Keratinocyte (primary cell): Measurements from ENCODE around the gene TPO. TPM values are rescaled to one million over a fixed set of nuclear protein-coding genes. Genes with fewer than 3 reads are reported as not detected.

Source experiments
- DNase-seq: peaks from one replicate; pipeline ENCODE4 v3.0.0-alpha.2; 2011; ENCODE audit warnings: low read depth, missing footprints, low spot score
- FAIRE-seq: peaks from 2 replicates; lab custom pipeline; 2011; peaks lifted over from hg19 to GRCh38; lab: Jason Lieb, UNC
- H2AFZ ChIP-seq: 2 replicates; pipeline ENCODE4 v1.6.0; 2012; ENCODE audit warnings: low read length, control low read depth, inconsistent platforms; ENCODE audit not compliant: control insufficient read depth
- H3K27ac ChIP-seq: 2 replicates; pipeline ENCODE4 v1.5.1; 2011; ENCODE audit warnings: low read length; ENCODE audit not compliant: control insufficient read depth, insufficient read depth
- H3K27me3 ChIP-seq: 3 replicates; pipeline ENCODE4 v1.6.0; 2011; ENCODE audit warnings: low read length; ENCODE audit not compliant: control insufficient read depth, insufficient read depth; ENCODE audit errors: extremely low read depth
- H3K36me3 ChIP-seq, 2 experiments: 2 replicates in 1 of 2; 3 replicates in 1 of 2; pipeline ENCODE4 v1.5.1; 2011; ENCODE audit warnings: low read length in 2 of 2, mild to moderate bottlenecking in 1 of 2; ENCODE audit not compliant: control insufficient read depth in 2 of 2, insufficient read depth in 2 of 2; ENCODE audit errors: extremely low read depth in 1 of 2
- H3K4me1 ChIP-seq: 3 replicates; pipeline ENCODE4 v1.5.1; 2011; ENCODE audit warnings: low read length; ENCODE audit not compliant: control insufficient read depth, insufficient read depth; ENCODE audit errors: extremely low read depth
- H3K4me2 ChIP-seq: 3 replicates; pipeline ENCODE4 v1.6.0; 2011; ENCODE audit warnings: low read depth, low read length; ENCODE audit not compliant: control insufficient read depth, insufficient read depth; ENCODE audit errors: extremely low read depth
- H3K4me3 ChIP-seq, 3 experiments: fragments of 200-600 bp in 1 of 3; sonication (generic) in 1 of 3; 2 replicates in 2 of 3; 3 replicates in 1 of 3; pipeline ENCODE4 v1.5.1; 2011 to 2016; ENCODE audit warnings: low read length in 3 of 3, mild to moderate bottlenecking in 3 of 3, control low read depth in 2 of 3, inconsistent platforms in 1 of 3, low read depth in 1 of 3, mixed read lengths in 1 of 3, mixed run types in 1 of 3, moderate library complexity in 1 of 3; ENCODE audit not compliant: control insufficient read depth in 2 of 3, insufficient read depth in 2 of 3; ENCODE audit errors: extremely low read depth in 1 of 3
- H3K79me2 ChIP-seq: 2 replicates; pipeline ENCODE4 v1.6.0; 2012; ENCODE audit warnings: low read length; ENCODE audit not compliant: control insufficient read depth, insufficient read depth
- H3K9ac ChIP-seq: 3 replicates; pipeline ENCODE4 v1.6.0; 2011; ENCODE audit warnings: low read length; ENCODE audit not compliant: control insufficient read depth, insufficient read depth; ENCODE audit errors: extremely low read depth
- H3K9me1 ChIP-seq: 3 replicates; pipeline ENCODE4 v1.6.0; 2011; ENCODE audit warnings: low read length; ENCODE audit not compliant: control insufficient read depth, insufficient read depth; ENCODE audit errors: extremely low read depth
- H3K9me3 ChIP-seq: 2 replicates; pipeline ENCODE4 v1.5.1; 2012; ENCODE audit warnings: low read depth, low read length; ENCODE audit not compliant: control insufficient read depth
- H4K20me1 ChIP-seq: 3 replicates; pipeline ENCODE4 v1.6.0; 2011; ENCODE audit warnings: low read length; ENCODE audit not compliant: control insufficient read depth, insufficient read depth; ENCODE audit errors: extremely low read depth
- EZH2 ChIP-seq: IDR thresholded peaks from one replicate; pipeline ENCODE4 v1.6.1; 2012; ENCODE audit warnings: inconsistent platforms, mild to moderate bottlenecking, low read length, moderate library complexity
- dilution Hi-C: fragments of 300-500 bp; cut with MboI; formaldehyde crosslinking; loops from one replicate; pipeline ENCODE4 v1.7.0; 2020; ENCODE audit warnings: low sequenced_read_pairs; ENCODE audit not compliant: extremely low pct_ligation_motif_present
- polyA plus RNA-seq, 5 experiments: library from polyadenylated mRNA; depleted of rRNA in 3 of 5; stranded (reverse) in 3 of 5; stranded (forward) in 1 of 5; unstranded in 1 of 5; fragments of >200 nt; gene quantifications; 1 replicate in 1 of 5; 2 replicates in 3 of 5; 3 replicates in 1 of 5; pipeline versions ENCODE4 v1.2.1 to v1.2.3, GENCODE V29; 2011 to 2012; ENCODE audit warnings: missing spikeins in 2 of 5, low read depth in 1 of 5, low replicate concordance in 1 of 5
- TF ChIP-seq, protein P1 (sequence below), 3 experiments: IDR thresholded peaks in 1 of 3; conservative IDR thresholded peaks in 1 of 3; optimal IDR thresholded peaks in 1 of 3; 2 replicates in 2 of 3; 3 replicates in 1 of 3; pipeline versions ENCODE3 to v1.5.1; 2011; ENCODE audit warnings: low read length in 3 of 3, mild to moderate bottlenecking in 3 of 3, moderate library complexity in 2 of 3, control low read depth in 1 of 3, inconsistent platforms in 1 of 3; ENCODE audit not compliant: insufficient read depth in 2 of 3; ENCODE audit errors: extremely low read depth in 1 of 3

TPO gene
- polyA plus RNA-seq, 1 donor (not counting 4 experiments of a cell fraction or from before 2014, with no cell fraction given): 0.07 TPM

DNA sequence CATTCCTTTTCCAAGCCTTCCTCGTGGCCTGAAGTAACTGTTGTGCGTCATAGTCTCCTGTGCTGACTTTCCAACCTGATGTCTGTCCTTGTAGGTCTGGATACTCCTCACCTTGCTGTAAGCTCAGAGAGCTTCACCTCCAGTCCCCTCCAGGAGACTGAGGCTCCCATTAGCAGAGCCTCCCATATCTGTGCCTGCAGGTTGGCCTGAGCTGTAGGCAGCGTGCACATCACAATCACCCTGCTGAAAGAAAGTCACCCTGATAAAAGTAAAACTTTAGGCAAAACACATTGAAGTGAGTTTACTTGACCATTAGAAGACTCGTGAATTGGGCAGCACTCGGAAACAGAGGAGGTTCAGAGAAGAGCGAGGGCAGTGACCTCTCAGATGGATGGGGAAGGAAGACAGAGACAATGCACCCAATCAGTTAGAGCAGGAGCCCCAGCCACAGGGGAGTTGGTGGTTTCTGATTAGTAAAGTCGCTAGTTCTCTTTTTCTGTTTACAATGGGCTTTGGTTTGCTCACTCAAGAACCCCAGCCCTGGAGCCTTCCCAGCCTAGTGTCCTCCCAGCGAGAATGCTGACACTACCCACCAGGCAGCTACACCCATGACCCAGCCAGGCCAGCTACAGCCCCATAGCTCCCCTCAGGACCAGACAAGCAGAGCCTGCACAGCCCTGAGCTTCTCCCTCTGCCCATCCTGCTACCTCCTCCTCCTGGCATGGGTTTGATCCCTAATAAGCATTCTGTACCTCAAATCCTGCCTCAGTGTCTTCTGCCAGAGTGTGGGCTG is 12.1 kb upstream of the TPO start:
- no peak for TF ChIP-seq EZH2
- TF ChIP-seq, protein P1, sequence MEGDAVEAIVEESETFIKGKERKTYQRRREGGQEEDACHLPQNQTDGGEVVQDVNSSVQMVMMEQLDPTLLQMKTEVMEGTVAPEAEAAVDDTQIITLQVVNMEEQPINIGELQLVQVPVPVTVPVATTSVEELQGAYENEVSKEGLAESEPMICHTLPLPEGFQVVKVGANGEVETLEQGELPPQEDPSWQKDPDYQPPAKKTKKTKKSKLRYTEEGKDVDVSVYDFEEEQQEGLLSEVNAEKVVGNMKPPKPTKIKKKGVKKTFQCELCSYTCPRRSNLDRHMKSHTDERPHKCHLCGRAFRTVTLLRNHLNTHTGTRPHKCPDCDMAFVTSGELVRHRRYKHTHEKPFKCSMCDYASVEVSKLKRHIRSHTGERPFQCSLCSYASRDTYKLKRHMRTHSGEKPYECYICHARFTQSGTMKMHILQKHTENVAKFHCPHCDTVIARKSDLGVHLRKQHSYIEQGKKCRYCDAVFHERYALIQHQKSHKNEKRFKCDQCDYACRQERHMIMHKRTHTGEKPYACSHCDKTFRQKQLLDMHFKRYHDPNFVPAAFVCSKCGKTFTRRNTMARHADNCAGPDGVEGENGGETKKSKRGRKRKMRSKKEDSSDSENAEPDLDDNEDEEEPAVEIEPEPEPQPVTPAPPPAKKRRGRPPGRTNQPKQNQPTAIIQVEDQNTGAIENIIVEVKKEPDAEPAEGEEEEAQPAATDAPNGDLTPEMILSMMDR (optimal IDR thresholded peaks at IDR 0.05 in 1 of 3, IDR thresholded peaks at IDR 0.05 in 1 of 3, conservative IDR thresholded peaks at IDR 0.05 in 1 of 3; ENCODE audit: extremely low read depth in 1 of 3, insufficient read depth in 2 of 3, low read length in 3 of 3): no peak

GRCh38 chr2:1402064-1402463 is 11.2 kb upstream of the TPO start:
- peaks cover 3% of the 10 kb centered on the region for H3K4me1 ChIP-seq
- H3K9me3 ChIP-seq: no peaks in the 10 kb centered on the region
- no peaks in the 10 kb centered on the region for H3K36me3 ChIP-seq
- no peak overlapping the region for H3K4me3 ChIP-seq
- H3K27ac ChIP-seq: no peak overlapping the region
- H3K79me2 ChIP-seq: no peaks in the 10 kb centered on the region
- no peaks in the 10 kb centered on the region for H3K9me1 ChIP-seq
- FAIRE-seq: no peak
- no peaks in the 10 kb centered on the region for H4K20me1 ChIP-seq
- TF ChIP-seq EZH2: no peak
- TF ChIP-seq, protein P1 (optimal IDR thresholded peaks at IDR 0.05 in 1 of 3, IDR thresholded peaks at IDR 0.05 in 1 of 3, conservative IDR thresholded peaks at IDR 0.05 in 1 of 3; ENCODE audit: extremely low read depth in 1 of 3, insufficient read depth in 2 of 3, low read length in 3 of 3): no peak
- DNase-seq: no peak
- H3K27me3 ChIP-seq: no peaks in the 10 kb centered on the region
- no peak overlapping the region for H3K9ac ChIP-seq
- no peak overlapping the region for H3K4me2 ChIP-seq
- dilution Hi-C loops: no loop called here
- no peak overlapping the region for H2AFZ ChIP-seq

More for the DNA sequence above, 12.1 kb upstream of the TPO start:
- Histone ChIP-seq H3K9me1 (no peaks in the 10 kb centered on the region), H3K9me3 (no peaks in the 10 kb centered on the region), H3K36me3 (no peaks in the 10 kb centered on the region), H3K4me3 (no peak overlapping the region), H3K27ac (no peak overlapping the region), H3K79me2 (no peaks in the 10 kb centered on the region), H3K4me2 (no peak overlapping the region), H2AFZ (no peak overlapping the region), H3K9ac (no peak overlapping the region), H4K20me1 (no peaks in the 10 kb centered on the region), H3K4me1 (no peaks in the 10 kb centered on the region), H3K27me3 (no peaks in the 10 kb centered on the region)
- dilution Hi-C loops: no loop called here
- DNase-seq (no peak), FAIRE-seq (no peak)
